Renal pelvis (tissue), 4 donors: ENCODE results near the gene SPTLC2. TPM values are rescaled to one million over a fixed set of nuclear protein-coding genes. Genes with fewer than 3 reads are reported as not detected.
"Not testable (repeated sequence)": the region's sequence is repeated elsewhere in the genome, so short reads cannot be mapped to it uniquely, and the experiment has no call there.

ENCODE experiments used
- DNase-seq: peaks from one replicate; pipeline ENCODE4 v3.0.0-alpha.2; 2013
- polyA plus RNA-seq, 3 donors: library from polyadenylated mRNA; unstranded; fragments of 120-200 nt; gene quantifications; one replicate each; pipeline ENCODE4 v1.2.1, GENCODE V29; 2013; ENCODE audit not compliant: insufficient read length in 3 of 3

SPTLC2 gene
- polyA plus RNA-seq, 3 donors: 64.8 to 77.3 (median 67.5) TPM

DNA sequence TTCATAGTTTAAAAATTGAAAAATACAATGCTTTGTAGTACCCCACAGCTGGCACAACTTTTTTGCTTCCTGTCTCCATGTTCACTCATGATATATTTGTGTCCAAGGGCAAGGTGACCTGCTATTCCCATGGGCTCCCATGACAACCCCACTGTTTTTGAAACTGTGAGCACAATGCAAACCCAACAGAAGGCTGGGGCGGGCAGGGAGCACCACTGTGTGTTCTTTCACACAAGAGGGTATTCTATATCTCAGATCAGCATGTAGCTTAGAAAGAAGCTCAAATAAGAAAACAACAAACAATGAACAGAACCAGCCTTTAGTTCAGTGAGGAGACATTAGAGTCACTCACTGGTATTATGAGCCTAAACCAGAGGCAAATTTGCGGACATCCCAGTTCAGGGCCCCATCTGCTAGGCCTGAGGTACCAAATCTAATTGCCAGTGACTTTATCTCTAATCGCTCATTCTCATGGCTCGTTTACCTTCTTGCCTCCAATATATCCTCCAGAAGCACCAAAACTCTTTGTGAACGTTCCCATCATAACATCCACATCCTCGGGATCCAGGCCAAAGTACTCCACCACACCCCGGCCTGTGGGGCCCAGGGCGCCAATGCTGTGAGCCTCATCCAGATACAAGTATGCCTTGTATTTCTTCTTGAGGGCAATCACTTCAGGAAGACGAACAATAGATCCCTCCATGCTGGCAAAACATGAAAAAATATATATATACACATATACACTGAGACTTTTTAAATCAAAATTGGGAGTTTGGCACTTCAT, 61.4 kb downstream of the SPTLC2 start:
- no peak for DNase-seq

DNA sequence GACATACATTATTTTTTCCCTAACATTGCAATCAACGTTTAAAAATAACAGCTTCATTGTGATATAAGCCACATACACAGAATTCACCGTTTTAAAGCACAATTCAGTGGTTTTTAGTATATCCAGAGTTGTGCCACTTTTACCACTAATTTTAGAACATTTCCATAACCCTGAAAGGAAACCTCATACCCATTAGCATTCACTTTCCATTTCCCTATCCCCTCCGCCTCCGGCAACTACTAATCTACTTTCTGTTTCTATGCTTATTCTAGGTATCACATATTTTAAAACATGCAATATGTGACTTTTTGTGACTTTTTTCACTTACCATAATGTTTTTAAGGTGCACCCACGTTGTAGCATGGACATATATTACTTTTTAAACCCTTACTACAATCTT, 62.2 kb downstream of the SPTLC2 start:
- DNase-seq: no peak

DNA sequence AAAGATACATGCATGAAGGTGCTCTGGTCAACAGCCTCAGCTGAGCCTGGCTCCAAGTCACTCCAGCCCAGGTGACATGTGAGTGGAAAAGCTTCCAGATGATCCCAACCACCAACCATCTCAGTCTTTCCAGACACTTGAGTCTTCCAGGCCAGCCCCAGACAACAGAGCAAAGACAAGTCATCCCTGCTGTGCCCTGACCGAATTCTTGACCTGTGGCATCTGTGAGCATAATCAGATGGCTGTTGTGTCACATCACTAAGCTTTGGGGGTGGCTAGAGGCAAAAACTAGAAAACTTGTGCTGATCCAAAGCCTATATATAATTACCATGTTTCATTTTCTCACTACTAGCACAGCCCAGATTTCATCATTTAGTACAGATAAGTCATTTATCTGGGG, 67.0 kb downstream of the SPTLC2 start:
- no peak for DNase-seq

DNA sequence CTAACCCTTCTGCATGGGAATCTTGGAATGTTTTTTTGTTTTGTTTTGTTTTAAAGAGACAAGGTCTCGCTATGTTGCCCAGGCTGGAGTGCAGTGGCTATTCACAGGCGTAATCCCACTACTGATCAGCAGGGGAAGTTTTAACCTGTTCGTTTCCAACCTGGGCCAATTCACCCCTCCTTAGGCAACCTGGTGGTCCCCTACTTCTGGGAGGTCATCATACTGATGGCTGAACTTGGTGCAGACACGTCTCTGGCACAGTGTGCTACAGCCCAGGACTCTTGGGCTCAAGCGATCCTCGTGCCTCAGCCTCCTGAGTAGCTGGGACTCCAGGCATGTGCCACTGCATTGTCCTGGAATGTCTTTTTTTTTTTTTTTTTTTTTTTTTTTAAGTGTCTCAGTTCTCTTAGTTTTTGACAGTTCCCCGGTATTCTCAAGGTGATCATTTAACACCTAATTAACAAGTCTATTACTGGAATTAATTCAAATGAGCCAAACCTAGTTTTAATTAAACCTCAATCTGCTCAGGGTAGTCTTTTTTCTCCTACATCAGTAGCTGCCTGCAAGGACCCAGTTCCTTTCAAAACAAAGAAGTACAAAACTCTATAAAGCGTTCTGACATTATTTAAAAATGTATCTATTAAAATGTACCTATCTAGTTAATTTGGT, 68.8 kb downstream of the SPTLC2 start:
- no peak for DNase-seq

GRCh38 chr14:77545171-77545570, 71.3 kb downstream of the SPTLC2 start:
- DNase-seq: not testable (repeated sequence)

DNA sequence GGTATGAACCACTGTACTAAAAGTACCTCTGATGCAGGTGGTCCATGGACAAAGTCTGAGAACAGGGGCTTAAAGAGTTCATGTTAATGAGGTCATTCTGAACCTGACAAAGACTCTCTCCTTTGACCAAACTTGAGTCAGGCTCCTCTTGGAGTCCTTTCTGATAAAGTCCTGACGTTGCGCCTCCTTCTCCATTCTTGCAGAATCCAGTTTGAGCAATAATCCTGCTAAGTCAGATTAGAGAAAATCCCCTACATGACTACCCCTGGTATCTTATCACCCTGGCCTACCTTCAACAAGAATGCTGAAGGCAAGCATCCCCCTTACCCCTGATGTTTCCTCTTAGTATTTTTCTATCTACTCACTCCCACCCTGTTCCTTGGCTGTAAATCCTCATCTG, 71.9 kb downstream of the SPTLC2 start:
- DNase-seq: no peak

DNA sequence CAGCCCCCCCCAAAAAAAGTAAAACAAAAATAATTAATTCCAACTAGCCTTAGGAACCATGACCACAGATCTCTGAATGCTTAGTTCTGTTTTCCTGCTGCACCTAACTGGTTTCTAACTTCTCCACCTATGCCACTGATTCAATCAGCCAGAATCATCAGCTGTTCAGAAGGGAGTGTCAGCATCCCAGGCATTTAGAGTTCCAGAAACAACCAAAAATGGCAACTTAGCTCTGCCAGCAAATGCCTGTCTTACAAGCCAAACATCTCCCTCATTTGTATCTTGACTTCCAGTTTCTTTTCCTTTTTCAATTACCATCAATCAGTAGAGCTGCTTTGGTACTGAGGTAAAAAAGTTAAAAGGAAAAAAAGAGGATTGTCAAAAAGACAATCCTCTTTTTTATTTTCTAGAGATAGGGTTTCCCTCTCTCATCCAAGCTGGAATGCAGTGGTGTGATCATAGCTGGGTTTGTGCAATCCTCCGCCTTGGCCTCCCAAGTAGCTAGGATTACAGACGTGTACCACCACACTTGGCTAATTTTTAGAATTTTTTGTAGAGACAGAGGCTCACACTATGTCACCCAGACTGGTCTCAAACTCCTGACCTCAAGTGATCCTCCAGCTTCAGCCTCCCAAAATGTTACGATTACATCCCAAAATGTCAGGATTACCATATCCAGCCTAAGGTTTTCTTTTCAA, 72.7 kb downstream of the SPTLC2 start:
- no peak for DNase-seq

- DNase-seq: no peak
These were observed 73.2 kb downstream of the SPTLC2 start for GRCh38 chr14:77543240-77543551.

DNA sequence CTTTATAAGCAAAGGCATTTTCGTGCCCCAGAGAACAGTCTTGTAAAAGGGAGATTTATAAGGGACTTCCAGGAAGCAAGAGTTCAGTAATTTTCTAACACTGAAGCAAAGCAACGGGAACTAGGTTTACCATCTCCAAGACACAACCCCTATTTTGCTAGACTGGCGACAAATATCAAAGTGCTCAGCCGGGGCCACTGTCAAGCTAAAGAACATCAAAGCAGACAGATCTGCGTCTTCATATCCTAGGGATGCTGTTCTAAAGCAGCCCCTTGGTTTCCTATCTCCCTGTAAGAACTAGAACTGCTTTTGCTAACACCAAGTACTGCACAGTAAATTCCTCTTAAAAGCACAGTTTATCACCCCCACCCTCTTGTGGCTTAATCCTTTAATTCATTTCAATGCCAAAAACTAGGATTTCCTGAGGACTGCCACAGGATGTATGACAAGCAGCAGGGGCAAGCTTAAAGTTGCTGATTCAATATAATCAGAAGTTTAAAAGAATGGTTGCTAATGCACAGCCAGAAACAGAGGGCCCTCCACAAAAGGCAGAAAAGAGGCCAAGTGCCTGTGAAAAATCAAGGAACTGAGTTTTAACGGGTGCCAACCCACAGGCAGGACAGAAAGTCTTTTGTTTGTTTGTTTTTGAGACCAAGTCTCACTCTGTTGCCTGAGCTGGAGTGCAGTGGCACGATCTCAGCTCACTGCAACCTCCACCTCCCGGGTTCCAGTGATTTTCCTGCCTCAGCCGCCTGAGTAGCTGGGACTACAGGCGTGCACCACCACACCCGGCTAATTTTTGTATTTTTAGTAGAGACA, 73.8 kb downstream of the SPTLC2 start:
- DNase-seq: no peak

DNA sequence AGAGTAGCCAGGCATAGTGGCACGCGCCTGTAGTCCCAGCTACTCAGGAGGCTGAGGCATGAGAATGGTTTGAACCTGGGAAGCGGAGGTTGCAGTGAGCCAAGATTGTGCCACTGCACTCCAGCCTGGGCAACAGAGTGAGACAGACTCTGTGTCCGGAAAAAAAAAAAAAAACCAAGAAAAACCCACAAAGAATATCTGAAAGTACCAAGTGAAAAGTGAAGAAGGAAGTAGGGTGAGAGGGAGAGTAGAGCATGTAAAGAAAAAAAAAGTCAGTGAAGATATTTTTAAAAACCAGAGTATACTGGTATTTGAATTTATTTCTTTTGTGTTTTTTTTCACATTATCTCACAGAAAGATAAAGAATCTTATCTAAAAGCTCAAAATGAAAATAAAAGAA, 74.5 kb downstream of the SPTLC2 start:
- no peak for DNase-seq

DNA sequence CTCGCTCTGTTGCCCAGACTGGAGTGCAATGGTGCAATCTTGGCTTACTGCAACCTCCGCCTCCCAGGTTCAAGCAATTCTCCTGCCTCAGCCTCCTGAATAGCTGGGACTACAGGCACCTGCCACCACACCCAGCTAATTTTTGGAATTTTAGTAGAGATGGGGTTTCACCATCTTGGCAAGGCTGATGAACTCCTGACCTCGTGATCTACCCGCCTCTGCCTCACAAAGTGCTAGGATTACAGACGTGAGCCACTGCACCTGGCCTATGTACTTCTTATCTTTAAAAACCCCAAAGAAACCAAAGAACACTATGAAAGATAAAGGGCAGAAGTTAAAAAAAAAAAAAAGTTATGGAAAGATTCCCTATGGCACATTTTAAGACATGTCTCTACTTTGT, 79.5 kb downstream of the SPTLC2 start:
- not testable (repeated sequence) for DNase-seq

GRCh38 chr14:77531071-77531470, 85.4 kb downstream of the SPTLC2 start:
- DNase-seq: no peak

DNA sequence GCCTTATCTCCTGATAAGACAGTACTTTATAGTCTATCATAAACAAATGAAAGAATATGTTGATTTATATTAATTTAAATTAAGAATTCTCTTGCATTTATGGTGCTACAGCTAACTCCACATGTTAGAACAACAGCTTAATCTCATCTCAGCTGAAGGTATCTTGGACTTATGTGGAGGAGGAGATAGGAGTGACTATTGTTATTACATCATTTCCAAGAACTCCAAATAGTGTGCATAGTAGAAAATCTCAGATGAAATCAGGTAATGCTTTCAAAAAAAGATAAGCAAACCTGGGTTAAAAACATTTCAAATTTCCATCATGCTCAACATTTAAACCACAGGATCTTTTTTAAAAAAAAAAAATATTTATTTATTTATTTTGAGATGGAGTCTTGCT, 86.5 kb downstream of the SPTLC2 start:
- DNase-seq: no peak

DNA sequence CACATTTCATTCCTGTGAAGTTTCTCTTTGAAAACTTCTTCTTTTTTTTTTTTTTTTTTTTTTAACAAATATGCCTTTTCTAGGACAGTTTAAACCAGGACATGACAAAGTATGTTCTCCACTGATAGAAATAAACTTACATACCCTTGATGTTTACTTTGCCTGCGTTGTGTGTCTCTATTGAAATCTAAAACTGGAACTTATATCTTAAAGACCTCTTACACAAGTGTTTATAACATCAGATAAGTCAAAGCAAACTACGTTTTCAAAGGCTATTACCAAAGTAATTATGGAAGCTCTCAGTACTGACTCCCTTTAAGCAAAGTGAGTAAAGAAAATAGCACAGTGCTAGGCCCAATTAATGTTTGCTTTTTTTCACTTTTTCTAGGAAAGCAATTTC, 87.2 kb downstream of the SPTLC2 start:
- no peak for DNase-seq

- DNase-seq: not testable (repeated sequence)
These were observed 87.7 kb downstream of the SPTLC2 start for GRCh38 chr14:77528701-77529100.

GRCh38 chr14:77526266-77526665, 90.2 kb downstream of the SPTLC2 start:
- peak; percentile 65 for DNase-seq

- DNase-seq: no peak
These were observed 91.9 kb downstream of the SPTLC2 start for GRCh38 chr14:77524536-77524935.

DNA sequence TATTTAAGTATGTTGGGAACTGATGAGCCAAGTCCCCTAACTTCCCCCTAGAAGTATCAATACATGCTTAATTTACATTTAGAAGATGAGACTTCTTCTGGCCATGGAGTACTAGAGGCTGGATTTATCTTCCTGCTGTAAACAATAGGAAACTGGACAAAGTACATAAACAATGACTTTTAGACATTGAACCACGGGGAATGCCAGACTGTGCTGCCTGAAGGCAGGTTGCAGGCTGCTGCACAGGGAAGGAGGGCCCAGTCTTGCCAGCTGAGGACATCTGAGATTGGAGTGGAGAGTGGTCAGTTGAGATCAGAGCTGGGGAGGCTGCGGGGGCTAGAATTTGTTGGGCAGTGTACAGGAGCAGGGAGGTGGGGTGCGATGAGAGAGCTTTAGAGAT, 93.3 kb downstream of the SPTLC2 start:
- no peak for DNase-seq

- no peak for DNase-seq
These were observed 95.9 kb downstream of the SPTLC2 start for GRCh38 chr14:77520555-77520954.

DNA sequence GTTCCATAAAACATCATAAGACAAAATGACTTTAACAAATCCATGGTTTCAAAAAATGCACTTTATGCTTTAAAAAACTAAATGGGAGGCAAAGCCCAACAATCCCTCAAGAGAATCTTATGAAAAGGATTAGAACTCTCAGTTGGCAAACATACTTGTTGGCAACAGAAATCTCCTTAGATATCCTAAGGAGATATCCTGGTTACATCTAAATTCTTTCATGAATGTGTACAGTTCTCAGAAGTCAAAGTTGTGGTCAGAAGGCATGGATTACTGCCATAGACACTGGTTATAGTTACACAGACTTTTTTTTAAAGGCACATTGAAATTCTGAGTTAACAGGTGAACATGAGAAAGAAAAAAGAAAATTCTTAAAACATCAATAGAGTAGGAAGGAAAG, 100.3 kb downstream of the SPTLC2 start:
- no peak for DNase-seq

GRCh38 chr14:77511486-77512162, 104.8 kb downstream of the SPTLC2 start:
- no peak for DNase-seq

- DNase-seq: no peak
These were observed 107.1 kb downstream of the SPTLC2 start for GRCh38 chr14:77509366-77509765.
